ENCODE measurements around the gene USP32.

DNA sequence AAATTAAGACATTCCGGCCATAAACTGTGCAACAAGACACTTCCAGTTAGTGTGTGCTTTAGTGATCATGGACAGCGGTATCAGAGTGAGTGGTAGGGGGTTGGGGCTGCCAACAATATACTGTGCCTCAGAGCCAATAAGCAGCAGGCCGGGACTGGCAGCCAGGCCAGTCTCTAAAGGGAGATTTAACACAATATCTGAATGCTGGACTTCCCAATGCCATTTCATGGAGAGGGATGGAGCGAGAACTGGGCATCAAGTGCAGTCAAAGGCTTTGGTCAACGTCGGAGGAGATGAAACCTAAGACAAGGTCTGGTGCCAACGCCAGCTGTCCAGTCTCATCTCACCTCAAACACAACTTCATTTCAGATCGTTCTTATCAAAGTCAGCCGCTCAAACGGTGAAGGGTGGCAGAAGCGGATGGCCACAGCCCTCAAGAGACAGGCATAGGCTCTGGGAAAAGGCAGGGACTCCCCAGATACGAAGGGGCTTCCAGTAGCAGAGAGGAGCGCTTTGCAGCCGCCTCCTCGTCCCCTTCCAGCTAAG is 935 bp downstream of the USP32 start:
- no peak for TF ChIP-seq FOXA1 (IDR thresholded peaks at IDR 0.05)
- no peak for TF ChIP-seq MAX (IDR thresholded peaks at IDR 0.05)
- TF ChIP-seq EGR1 (IDR thresholded peaks at IDR 0.05; ENCODE audit: low read depth in 2 of 2) = no peak
- TF ChIP-seq SP1 (IDR thresholded peaks at IDR 0.05) = no peak
- no peak for TF ChIP-seq CTCF (IDR thresholded peaks at IDR 0.05; ENCODE audit: low read depth, low read length, missing input control)
- no peak for TF ChIP-seq RAD21 (IDR thresholded peaks at IDR 0.05)
- no peak for TF ChIP-seq GABPA (IDR thresholded peaks at IDR 0.05 in 1 of 2, conservative IDR thresholded peaks at IDR 0.05 in 1 of 2)
- no peak for TF ChIP-seq YY1 (IDR thresholded peaks at IDR 0.05)
- TF ChIP-seq ATF3 (IDR thresholded peaks at IDR 0.05) = no peak
- no peak for TF ChIP-seq HNF4A (conservative IDR thresholded peaks at IDR 0.05)
- TF ChIP-seq NR2F2 (IDR thresholded peaks at IDR 0.05) = no peak
- peak; percentile 85 for TF ChIP-seq REST (IDR thresholded peaks at IDR 0.05)
- no peak for TF ChIP-seq JUND (IDR thresholded peaks at IDR 0.05)
